Activated T-cell treated with anti-CD3 and anti-CD28 coated beads, Interleukin-2, amount 50 U/mL, for 72 hours (primary cell): ENCODE measurements around the gene CTBP2. TPM values are rescaled to one million over a fixed set of nuclear protein-coding genes. Genes with fewer than 3 reads are reported as not detected.

Experiments
- ATAC-seq, 2 donors: fragments of 150-1000 bp; cut with Tn5 transposase; replicated peaks in 1 of 2; 2 replicates each; pipeline ENCODE4 v1.10.0; 2021; ENCODE audit warnings: moderate library complexity in 2 of 2, mild to moderate bottlenecking in 1 of 2
- DNase-seq, 2 donors: peaks; one replicate each; pipeline ENCODE4 v3.0.0; 2021 to 2022; ENCODE audit warnings: mixed read lengths in 1 of 2
- H3K27ac Mint-ChIP-seq: one replicate; pipeline ENCODE4 v1.8.0; 2022; ENCODE audit warnings: mild to moderate bottlenecking, moderate library complexity, mixed read lengths
- H3K27me3 Mint-ChIP-seq: one replicate; pipeline ENCODE4 v1.8.0; 2022; ENCODE audit warnings: low read depth, mixed read lengths
- H3K36me3 Mint-ChIP-seq, 2 donors: one replicate each; pipeline ENCODE4 v1.8.0; 2022; ENCODE audit warnings: mixed read lengths in 2 of 2, mild to moderate bottlenecking in 1 of 2; ENCODE audit not compliant: insufficient read depth in 2 of 2
- H3K4me1 Mint-ChIP-seq: one replicate; pipeline ENCODE4 v1.8.0; 2022; ENCODE audit warnings: low read depth, mixed read lengths
- H3K4me3 Mint-ChIP-seq, 2 donors: one replicate each; pipeline ENCODE4 v1.8.0; 2022; ENCODE audit warnings: mild to moderate bottlenecking in 2 of 2, mixed read lengths in 2 of 2, moderate library complexity in 2 of 2
- H3K9me3 Mint-ChIP-seq, 2 donors: one replicate each; pipeline ENCODE4 v1.8.0; 2022; ENCODE audit warnings: mixed read lengths in 2 of 2
- total RNA-seq, 2 donors: library from RNA; stranded (reverse); gene quantifications; one replicate each; pipeline ENCODE4 v1.2.3, GENCODE V29; 2022

The CTBP2 gene
- total RNA-seq, 2 donors from 2014 or later, result 0.72 to 2.5 TPM

GRCh38 chr10:124972637-124973036, 187.7 kb downstream of the CTBP2 start:
- ATAC-seq (no peak), DNase-seq (no peak)
- Mint-ChIP-seq H3K4me3 (no peak overlapping the region), H3K4me1 (peaks cover 39% of the 10 kb centered on the region), H3K36me3 (peaks cover 2 to 13% of the 10 kb centered on the region in 2 donors), H3K27ac (no peak overlapping the region), H3K27me3 (no peaks in the 10 kb centered on the region), H3K9me3 (no peaks in the 10 kb centered on the region)

- H3K27me3 Mint-ChIP-seq, result no peaks in the 10 kb centered on the region
- peaks cover 27% of the 10 kb centered on the region for H3K4me1 Mint-ChIP-seq
- no peaks in the 10 kb centered on the region for H3K9me3 Mint-ChIP-seq
- peaks cover 2 to 17% of the 10 kb centered on the region in 2 donors for H3K36me3 Mint-ChIP-seq
- peak overlapping the region; percentile 45 for H3K27ac Mint-ChIP-seq
- H3K4me3 Mint-ChIP-seq, result no peak overlapping the region
- no peak for ATAC-seq
- DNase-seq, result no peak
Observed at GRCh38 chr10:124971276-124971675, 189.1 kb downstream of the CTBP2 start.

GRCh38 chr10:124967255-124967654, 193.1 kb downstream of the CTBP2 start:
- no peak overlapping the region for H3K4me3 Mint-ChIP-seq
- H3K27me3 Mint-ChIP-seq, result no peaks in the 10 kb centered on the region
- no peak for DNase-seq
- ATAC-seq, result no peak
- no peaks in the 10 kb centered on the region for H3K9me3 Mint-ChIP-seq
- H3K27ac Mint-ChIP-seq, result no peak overlapping the region
- peaks cover 24% of the 10 kb centered on the region for H3K4me1 Mint-ChIP-seq
- H3K36me3 Mint-ChIP-seq, result peaks cover 2 to 13% of the 10 kb centered on the region in 2 donors

GRCh38 chr10:124966008-124966407, 194.4 kb downstream of the CTBP2 start:
- H3K36me3 Mint-ChIP-seq, result peaks cover 2 to 13% of the 10 kb centered on the region in 2 donors
- H3K9me3 Mint-ChIP-seq, result no peaks in the 10 kb centered on the region
- no peak for DNase-seq
- no peak for ATAC-seq
- no peaks in the 10 kb centered on the region for H3K27me3 Mint-ChIP-seq
- H3K4me3 Mint-ChIP-seq, result no peak overlapping the region
- H3K27ac Mint-ChIP-seq, result no peak overlapping the region
- peaks cover 28% of the 10 kb centered on the region for H3K4me1 Mint-ChIP-seq

- Mint-ChIP-seq H3K27me3 (no peaks in the 10 kb centered on the region), H3K9me3 (no peaks in the 10 kb centered on the region), H3K4me3 (no peak overlapping the region), H3K4me1 (peaks cover 42% of the 10 kb centered on the region), H3K36me3 (peaks cover 2 to 12% of the 10 kb centered on the region in 2 donors), H3K27ac (no peak overlapping the region)
- DNase-seq, result no peak
- no peak for ATAC-seq
Observed at GRCh38 chr10:124963866-124964720, 196.3 kb downstream of the CTBP2 start.

GRCh38 chr10:124962421-124962820, 197.9 kb downstream of the CTBP2 start:
- Mint-ChIP-seq H3K9me3 (no peaks in the 10 kb centered on the region), H3K36me3 (peaks cover 0 to 6% of the 10 kb centered on the region in 2 donors), H3K27ac (no peak overlapping the region), H3K27me3 (no peaks in the 10 kb centered on the region), H3K4me1 (peaks cover 45% of the 10 kb centered on the region), H3K4me3 (no peak overlapping the region)
- DNase-seq, result no peak
- no peak for ATAC-seq

GRCh38 chr10:124961248-124961570, 199.2 kb downstream of the CTBP2 start:
- no peaks in the 10 kb centered on the region for H3K9me3 Mint-ChIP-seq
- no peaks in the 10 kb centered on the region for H3K27me3 Mint-ChIP-seq
- H3K36me3 Mint-ChIP-seq, result no peaks in the 10 kb centered on the region
- no peak for ATAC-seq
- H3K27ac Mint-ChIP-seq, result no peak overlapping the region
- no peak for DNase-seq
- peaks cover 53% of the 10 kb centered on the region for H3K4me1 Mint-ChIP-seq
- peak overlapping the region in 1 of 2 donors; percentile 34 for H3K4me3 Mint-ChIP-seq

- ATAC-seq (no peak), DNase-seq (no peak)
- Mint-ChIP-seq H3K27me3 (no peaks in the 10 kb centered on the region), H3K4me3 (no peak overlapping the region), H3K9me3 (no peaks in the 10 kb centered on the region), H3K4me1 (peaks cover 59% of the 10 kb centered on the region), H3K27ac (no peak overlapping the region), H3K36me3 (no peaks in the 10 kb centered on the region)
Observed at GRCh38 chr10:124959564-124959963, 200.8 kb downstream of the CTBP2 start.

- H3K9me3 Mint-ChIP-seq, result no peaks in the 10 kb centered on the region
- no peak overlapping the region for H3K4me3 Mint-ChIP-seq
- H3K27me3 Mint-ChIP-seq, result no peaks in the 10 kb centered on the region
- no peaks in the 10 kb centered on the region for H3K36me3 Mint-ChIP-seq
- H3K4me1 Mint-ChIP-seq, result peaks cover 64% of the 10 kb centered on the region
- ATAC-seq (no peak), DNase-seq (no peak)
- H3K27ac Mint-ChIP-seq, result no peak overlapping the region
Observed at GRCh38 chr10:124957404-124957947, 202.9 kb downstream of the CTBP2 start.

- H3K4me3 Mint-ChIP-seq, result no peak overlapping the region
- H3K9me3 Mint-ChIP-seq, result no peaks in the 10 kb centered on the region
- H3K27ac Mint-ChIP-seq, result no peak overlapping the region
- no peaks in the 10 kb centered on the region for H3K36me3 Mint-ChIP-seq
- peaks cover 58% of the 10 kb centered on the region for H3K4me1 Mint-ChIP-seq
- no peaks in the 10 kb centered on the region for H3K27me3 Mint-ChIP-seq
- no peak for DNase-seq
- no peak for ATAC-seq
Observed at GRCh38 chr10:124956764-124957163, 203.6 kb downstream of the CTBP2 start.

- Mint-ChIP-seq H3K27me3 (no peaks in the 10 kb centered on the region), H3K4me1 (peaks cover 50% of the 10 kb centered on the region), H3K27ac (peak overlapping the region; percentile 17), H3K36me3 (no peaks in the 10 kb centered on the region), H3K9me3 (no peaks in the 10 kb centered on the region), H3K4me3 (no peak overlapping the region)
- DNase-seq (no peak), ATAC-seq (no peak)
Observed at GRCh38 chr10:124955868-124956267, 204.5 kb downstream of the CTBP2 start.

- H3K4me1 Mint-ChIP-seq, result peaks cover 44% of the 10 kb centered on the region
Observed at GRCh38 chr10:124955243-124955642, 205.1 kb downstream of the CTBP2 start.

GRCh38 chr10:124953421-124953820, 206.9 kb downstream of the CTBP2 start:
- ATAC-seq, result no peak
- no peak overlapping the region for H3K4me3 Mint-ChIP-seq

More at GRCh38 chr10:124955243-124955642, 205.1 kb downstream of the CTBP2 start:
- H3K36me3 Mint-ChIP-seq, result no peaks in the 10 kb centered on the region
- H3K9me3 Mint-ChIP-seq, result no peaks in the 10 kb centered on the region
- no peak overlapping the region for H3K4me3 Mint-ChIP-seq
- H3K27ac Mint-ChIP-seq, result no peak overlapping the region
- H3K27me3 Mint-ChIP-seq, result no peaks in the 10 kb centered on the region
- DNase-seq (no peak), ATAC-seq (no peak)

More at GRCh38 chr10:124953421-124953820, 206.9 kb downstream of the CTBP2 start:
- DNase-seq, result no peak
- H3K36me3 Mint-ChIP-seq, result peaks cover 0 to 3% of the 10 kb centered on the region in 2 donors
- H3K27me3 Mint-ChIP-seq, result no peaks in the 10 kb centered on the region
- H3K4me1 Mint-ChIP-seq, result peaks cover 27% of the 10 kb centered on the region
- H3K9me3 Mint-ChIP-seq, result no peaks in the 10 kb centered on the region
- no peak overlapping the region for H3K27ac Mint-ChIP-seq
